Measurements from ENCODE around the gene CPNE1. TPM values are rescaled to one million over a fixed set of nuclear protein-coding genes. Genes with fewer than 3 reads are reported as not detected.

Gene CPNE1
- total and polyA plus RNA-seq, 2 of the 8 experiments (the other 6 are each of a cell fraction or from before 2014, with no cell fraction given), result 294 to 346 TPM

DNA sequence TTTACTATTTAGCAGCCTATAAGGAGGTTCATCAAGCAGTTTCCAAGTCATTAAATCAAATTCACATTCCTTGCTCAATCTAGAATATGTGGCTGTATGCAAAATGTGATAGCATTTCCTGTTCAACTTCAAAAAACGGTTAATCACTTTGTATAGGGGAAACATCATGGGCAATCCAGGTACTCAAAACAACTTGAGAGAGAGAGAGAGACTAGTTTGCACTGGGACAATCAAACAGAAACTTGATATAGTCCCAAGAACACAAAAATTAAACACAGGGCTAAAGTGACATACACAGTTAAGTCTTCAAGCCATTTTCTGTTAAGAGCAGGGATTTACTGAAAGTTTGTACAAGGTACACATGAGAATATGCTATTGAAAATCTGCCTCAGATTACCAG is 7.4 kb downstream of the CPNE1 start (continued):
- TF ChIP-seq HDAC2 (IDR thresholded peaks at IDR 0.05; ENCODE audit: borderline replicate concordance in 1 of 2, low read depth in 2 of 2, low read length in 2 of 2), result no peak
